ENCODE measurements around the gene CFAP119. TPM values are rescaled to one million over a fixed set of nuclear protein-coding genes. Genes with fewer than 3 reads are reported as not detected.
A peak's percentile ranks its signal among the peaks of the same experiment; 100 is the strongest.

CFAP119 gene
- total and polyA plus RNA-seq, 7 experiments from 2014 or later: 0.41 to 5.9 (median 2.8) TPM

GRCh38 chr16:30728321-30728720 lies 33.5 kb downstream of the CFAP119 start:
- no peak overlapping the region for H3K4me3 Mint-ChIP-seq
- peaks cover 0 to 15% (median 5%) of the 10 kb centered on the region in 7 donors for H3K4me1 Mint-ChIP-seq
- ChIA-PET POLR2A (interaction anchor here (0.6 to 1.1 kb wide), 2 partner anchors 10 to 29 kb away, joined by 3 to 4 read pairs; partner anchors contain the start of gene SRCAP), CTCF (no interaction called here)
- no peak overlapping the region for H3K27ac ChIP-seq (ENCODE audit: low read depth, low read length)
- intact Hi-C loops (cut with micrococcal nuclease): no loop called here
- ATAC-seq (no peak), DNase-seq (no peak)
- no peaks in the 10 kb centered on the region for H3K27me3 Mint-ChIP-seq
- no peaks in the 10 kb centered on the region for H3K9me3 ChIP-seq (ENCODE audit: control insufficient read depth in 2 of 3, low read length in 3 of 3)
- H3K27me3 ChIP-seq (ENCODE audit: control insufficient read depth in 2 of 2, insufficient read depth in 2 of 2, low read length in 2 of 2): no peaks in the 10 kb centered on the region
- H3K4me3 ChIP-seq (ENCODE audit: low read length): no peak overlapping the region
- H3K4me1 ChIP-seq (ENCODE audit: control insufficient read depth in 2 of 2, insufficient read depth in 2 of 2, low read length in 2 of 2): no peaks in the 10 kb centered on the region
- peaks cover 0 to 1% (median 0%) of the 10 kb centered on the region in 11 donors for H3K9me3 Mint-ChIP-seq
- H3K36me3 ChIP-seq (ENCODE audit: control insufficient read depth in 2 of 3, insufficient read depth in 3 of 3, low read length in 3 of 3): peaks cover 7 to 81% (median 26%) of the 10 kb centered on the region in 3 experiments
- peaks cover 12 to 51% (median 33%) of the 10 kb centered on the region in 5 donors for H3K36me3 Mint-ChIP-seq
- H3K27ac Mint-ChIP-seq: peak overlapping the region in 1 of 9 donors; percentile 34

GRCh38 chr16:30725418-30725792 lies 36.5 kb downstream of the CFAP119 start:
- H3K27ac ChIP-seq (ENCODE audit: low read depth, low read length): no peak overlapping the region
- H3K9me3 ChIP-seq (ENCODE audit: control insufficient read depth in 2 of 3, low read length in 3 of 3): no peaks in the 10 kb centered on the region
- no peak overlapping the region for H3K4me3 ChIP-seq (ENCODE audit: low read length)
- H3K27ac Mint-ChIP-seq: peak overlapping the region in 3 of 9 donors; percentile 8 to 72 (median 19)
- peaks cover 0 to 3% (median 0%) of the 10 kb centered on the region in 11 donors for H3K9me3 Mint-ChIP-seq
- ATAC-seq (no peak), DNase-seq (no peak)
- peaks cover 27 to 85% (median 45%) of the 10 kb centered on the region in 3 experiments for H3K36me3 ChIP-seq (ENCODE audit: control insufficient read depth in 2 of 3, insufficient read depth in 3 of 3, low read length in 3 of 3)
- H3K4me1 ChIP-seq (ENCODE audit: control insufficient read depth in 2 of 2, insufficient read depth in 2 of 2, low read length in 2 of 2): no peaks in the 10 kb centered on the region
- intact Hi-C loops (cut with micrococcal nuclease): no loop called here
- ChIA-PET POLR2A (no interaction called here), CTCF (interaction anchor here (0.8 kb wide), 1 partner anchor 608 kb away, joined by 3 read pairs; no protein-coding TSS in a partner anchor)
- no peak overlapping the region for H3K4me3 Mint-ChIP-seq
- no peaks in the 10 kb centered on the region for H3K27me3 ChIP-seq (ENCODE audit: control insufficient read depth in 2 of 2, insufficient read depth in 2 of 2, low read length in 2 of 2)
- H3K36me3 Mint-ChIP-seq: peaks cover 22 to 68% (median 43%) of the 10 kb centered on the region in 5 donors
- H3K4me1 Mint-ChIP-seq: peaks cover 0 to 27% (median 8%) of the 10 kb centered on the region in 7 donors
- H3K27me3 Mint-ChIP-seq: no peaks in the 10 kb centered on the region

- POLR2A ChIA-PET: interaction anchor here (0.6 to 1.1 kb wide), 3 partner anchors 31 to 69 kb away, joined by 4 read pairs; no protein-coding TSS in a partner anchor
- peaks cover 29 to 85% (median 47%) of the 10 kb centered on the region in 3 experiments for H3K36me3 ChIP-seq (ENCODE audit: control insufficient read depth in 2 of 3, insufficient read depth in 3 of 3, low read length in 3 of 3)
- CTCF ChIA-PET: interaction anchor here (0.8 kb wide), 1 partner anchor 609 kb away, joined by 3 read pairs; no protein-coding TSS in a partner anchor
- ATAC-seq (peak; percentile 79), DNase-seq (no peak)
- H3K27me3 ChIP-seq (ENCODE audit: control insufficient read depth in 2 of 2, insufficient read depth in 2 of 2, low read length in 2 of 2): no peaks in the 10 kb centered on the region
- peaks cover 0 to 27% (median 13%) of the 10 kb centered on the region in 7 donors for H3K4me1 Mint-ChIP-seq
- H3K9me3 Mint-ChIP-seq: peaks cover 0 to 3% (median 0%) of the 10 kb centered on the region in 11 donors
- intact Hi-C loops (cut with micrococcal nuclease): no loop called here
- no peak overlapping the region for H3K27ac ChIP-seq (ENCODE audit: low read depth, low read length)
- H3K4me1 ChIP-seq (ENCODE audit: control insufficient read depth in 2 of 2, insufficient read depth in 2 of 2, low read length in 2 of 2): no peaks in the 10 kb centered on the region
- H3K36me3 Mint-ChIP-seq: peaks cover 22 to 69% (median 47%) of the 10 kb centered on the region in 5 donors
- no peak overlapping the region for H3K4me3 ChIP-seq (ENCODE audit: low read length)
- H3K27ac Mint-ChIP-seq: peak overlapping the region in 5 of 9 donors; percentile 19 to 72 (median 62)
- H3K4me3 Mint-ChIP-seq: no peak overlapping the region
- no peaks in the 10 kb centered on the region for H3K9me3 ChIP-seq (ENCODE audit: control insufficient read depth in 2 of 3, low read length in 3 of 3)
- no peaks in the 10 kb centered on the region for H3K27me3 Mint-ChIP-seq
These were observed 37.0 kb downstream of the CFAP119 start for GRCh38 chr16:30724641-30725417.

GRCh38 chr16:30723725-30724355 lies 38.0 kb downstream of the CFAP119 start:
- Mint-ChIP-seq H3K36me3 (peaks cover 22 to 65% (median 43%) of the 10 kb centered on the region in 5 donors), H3K9me3 (peaks cover 0 to 3% (median 0%) of the 10 kb centered on the region in 11 donors), H3K27me3 (no peaks in the 10 kb centered on the region), H3K4me1 (peaks cover 0 to 23% (median 14%) of the 10 kb centered on the region in 7 donors), H3K27ac (peak overlapping the region in 6 of 9 donors; percentile 42 to 81 (median 68)), H3K4me3 (peak overlapping the region in 1 of 10 donors; percentile 54)
- ChIA-PET POLR2A (interaction anchor here (0.7 to 1.1 kb wide), 2 partner anchors 30 to 43 kb away, joined by 4 read pairs; no protein-coding TSS in a partner anchor), CTCF (interaction anchor here (0.6 kb wide), 1 partner anchor 772 kb away, joined by 3 read pairs; no protein-coding TSS in a partner anchor)
- Histone ChIP-seq H3K4me1 (ENCODE audit: control insufficient read depth in 2 of 2, insufficient read depth in 2 of 2, low read length in 2 of 2) (no peaks in the 10 kb centered on the region), H3K36me3 (ENCODE audit: control insufficient read depth in 2 of 3, insufficient read depth in 3 of 3, low read length in 3 of 3) (peaks cover 34 to 82% (median 46%) of the 10 kb centered on the region in 3 experiments), H3K9me3 (ENCODE audit: control insufficient read depth in 2 of 3, low read length in 3 of 3) (no peaks in the 10 kb centered on the region), H3K4me3 (ENCODE audit: low read length) (no peak overlapping the region), H3K27ac (ENCODE audit: low read depth, low read length) (no peak overlapping the region), H3K27me3 (ENCODE audit: control insufficient read depth in 2 of 2, insufficient read depth in 2 of 2, low read length in 2 of 2) (no peaks in the 10 kb centered on the region)
- no peak for DNase-seq
- no peak for ATAC-seq
- intact Hi-C loops (cut with micrococcal nuclease): no loop called here

- peaks cover 0 to 17% (median 14%) of the 10 kb centered on the region in 7 donors for H3K4me1 Mint-ChIP-seq
- ATAC-seq (no peak), DNase-seq (no peak)
- peak overlapping the region in 4 of 9 donors; percentile 14 to 87 (median 78) for H3K27ac Mint-ChIP-seq
- H3K4me3 Mint-ChIP-seq: no peak overlapping the region
- peaks cover 34 to 79% (median 46%) of the 10 kb centered on the region in 3 experiments for H3K36me3 ChIP-seq (ENCODE audit: control insufficient read depth in 2 of 3, insufficient read depth in 3 of 3, low read length in 3 of 3)
- H3K27me3 ChIP-seq (ENCODE audit: control insufficient read depth in 2 of 2, insufficient read depth in 2 of 2, low read length in 2 of 2): no peaks in the 10 kb centered on the region
- H3K36me3 Mint-ChIP-seq: peaks cover 22 to 62% (median 40%) of the 10 kb centered on the region in 5 donors
- H3K27ac ChIP-seq (ENCODE audit: low read depth, low read length): no peak overlapping the region
- CTCF ChIA-PET: interaction anchor here (1.2 kb wide), 1 partner anchor 37 kb away, joined by 3 read pairs; no protein-coding TSS in a partner anchor
- POLR2A ChIA-PET: no interaction called here
- no peak overlapping the region for H3K4me3 ChIP-seq (ENCODE audit: low read length)
- intact Hi-C loops (cut with micrococcal nuclease): no loop called here
- H3K9me3 Mint-ChIP-seq: peaks cover 0 to 3% (median 0%) of the 10 kb centered on the region in 11 donors
- H3K27me3 Mint-ChIP-seq: no peaks in the 10 kb centered on the region
- H3K4me1 ChIP-seq (ENCODE audit: control insufficient read depth in 2 of 2, insufficient read depth in 2 of 2, low read length in 2 of 2): no peaks in the 10 kb centered on the region
- no peaks in the 10 kb centered on the region for H3K9me3 ChIP-seq (ENCODE audit: control insufficient read depth in 2 of 3, low read length in 3 of 3)
These were observed 38.9 kb downstream of the CFAP119 start for GRCh38 chr16:30722916-30723315.

GRCh38 chr16:30722443-30722842 lies 39.4 kb downstream of the CFAP119 start:
- H3K4me3 ChIP-seq (ENCODE audit: low read length): no peak overlapping the region
- no peaks in the 10 kb centered on the region for H3K27me3 Mint-ChIP-seq
- H3K4me1 ChIP-seq (ENCODE audit: control insufficient read depth in 2 of 2, insufficient read depth in 2 of 2, low read length in 2 of 2): no peaks in the 10 kb centered on the region
- H3K36me3 ChIP-seq (ENCODE audit: control insufficient read depth in 2 of 3, insufficient read depth in 3 of 3, low read length in 3 of 3): peaks cover 37 to 81% (median 49%) of the 10 kb centered on the region in 3 experiments
- ChIA-PET CTCF (interaction anchor here (1.2 kb wide), 1 partner anchor 36 kb away, joined by 3 read pairs; no protein-coding TSS in a partner anchor), POLR2A (interaction anchor here (0.5 to 0.6 kb wide), 2 partner anchors 13 to 35 kb away, joined by 3 read pairs; no protein-coding TSS in a partner anchor)
- peaks cover 0 to 3% (median 0%) of the 10 kb centered on the region in 11 donors for H3K9me3 Mint-ChIP-seq
- H3K4me3 Mint-ChIP-seq: no peak overlapping the region
- peak overlapping the region in 6 of 9 donors; percentile 14 to 87 (median 76) for H3K27ac Mint-ChIP-seq
- H3K36me3 Mint-ChIP-seq: peaks cover 22 to 62% (median 40%) of the 10 kb centered on the region in 5 donors
- intact Hi-C loops (cut with micrococcal nuclease): no loop called here
- DNase-seq: no peak
- no peak overlapping the region for H3K27ac ChIP-seq (ENCODE audit: low read depth, low read length)
- H3K27me3 ChIP-seq (ENCODE audit: control insufficient read depth in 2 of 2, insufficient read depth in 2 of 2, low read length in 2 of 2): no peaks in the 10 kb centered on the region
- H3K9me3 ChIP-seq (ENCODE audit: control insufficient read depth in 2 of 3, low read length in 3 of 3): no peaks in the 10 kb centered on the region
- no peak for ATAC-seq
- H3K4me1 Mint-ChIP-seq: peaks cover 0 to 16% (median 14%) of the 10 kb centered on the region in 7 donors
